OCI-LY7 (cell line): ENCODE results near the gene ITGB2.

ENCODE experiments used
- EZH2phosphoT487 ChIP-seq: fragments of 200-600 bp; sonication (generic); IDR thresholded peaks from 2 replicates; pipeline ENCODE4 v1.6.1; 2018; ENCODE audit warnings: low read depth, borderline replicate concordance, mild to moderate bottlenecking, mixed run types, antibody characterized with exemption, low read length, moderate library complexity, mixed read lengths
- TF ChIP-seq, protein P1 (sequence below): fragments of 200-600 bp; sonication (generic); conservative IDR thresholded peaks from 2 replicates; pipeline ENCODE4 v1.5.1; 2014; ENCODE audit warnings: mild to moderate bottlenecking, antibody characterized with exemption, low read length, moderate library complexity, mixed read lengths

GRCh38 chr21:44947930-44948331 lies 27.2 kb upstream of the ITGB2 start:
- TF ChIP-seq, protein P1, sequence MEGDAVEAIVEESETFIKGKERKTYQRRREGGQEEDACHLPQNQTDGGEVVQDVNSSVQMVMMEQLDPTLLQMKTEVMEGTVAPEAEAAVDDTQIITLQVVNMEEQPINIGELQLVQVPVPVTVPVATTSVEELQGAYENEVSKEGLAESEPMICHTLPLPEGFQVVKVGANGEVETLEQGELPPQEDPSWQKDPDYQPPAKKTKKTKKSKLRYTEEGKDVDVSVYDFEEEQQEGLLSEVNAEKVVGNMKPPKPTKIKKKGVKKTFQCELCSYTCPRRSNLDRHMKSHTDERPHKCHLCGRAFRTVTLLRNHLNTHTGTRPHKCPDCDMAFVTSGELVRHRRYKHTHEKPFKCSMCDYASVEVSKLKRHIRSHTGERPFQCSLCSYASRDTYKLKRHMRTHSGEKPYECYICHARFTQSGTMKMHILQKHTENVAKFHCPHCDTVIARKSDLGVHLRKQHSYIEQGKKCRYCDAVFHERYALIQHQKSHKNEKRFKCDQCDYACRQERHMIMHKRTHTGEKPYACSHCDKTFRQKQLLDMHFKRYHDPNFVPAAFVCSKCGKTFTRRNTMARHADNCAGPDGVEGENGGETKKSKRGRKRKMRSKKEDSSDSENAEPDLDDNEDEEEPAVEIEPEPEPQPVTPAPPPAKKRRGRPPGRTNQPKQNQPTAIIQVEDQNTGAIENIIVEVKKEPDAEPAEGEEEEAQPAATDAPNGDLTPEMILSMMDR = no peak
- no peak for TF ChIP-seq EZH2phosphoT487
